SJSA1 (cell line): ENCODE data around the gene SYNGR2. TPM values are rescaled to one million over a fixed set of nuclear protein-coding genes. Genes with fewer than 3 reads are reported as not detected.
"Not testable (repeated sequence)": the region's sequence is repeated elsewhere in the genome, so short reads cannot be mapped to it uniquely, and the experiment has no call there.

Source experiments
- DNase-seq, 2 experiments: peaks; one replicate each; pipeline ENCODE4 v3.0.0-alpha.2; 2015 to 2020; ENCODE audit warnings: low spot score in 2 of 2, low read depth in 1 of 2
- H3K27ac ChIP-seq: fragments of 250-450 bp; sonication (Bioruptor Pico); 2 replicates; pipeline ENCODE4 v1.5.1; 2020; ENCODE audit warnings: mild to moderate bottlenecking, moderate library complexity
- H3K27me3 ChIP-seq: fragments of 250-450 bp; sonication (Bioruptor Pico); replicated peaks from 2 replicates; pipeline ENCODE4 v1.5.1; 2020; ENCODE audit warnings: mild to moderate bottlenecking, moderate library complexity
- H3K36me3 ChIP-seq: fragments of 250-450 bp; sonication (Bioruptor Pico); 2 replicates; pipeline ENCODE4 v1.5.1; 2020; ENCODE audit warnings: mild to moderate bottlenecking
- H3K4me1 ChIP-seq: fragments of 250-450 bp; sonication (Bioruptor Pico); replicated peaks from 2 replicates; pipeline ENCODE4 v1.6.1; 2021; ENCODE audit warnings: mild to moderate bottlenecking
- H3K4me3 ChIP-seq: fragments of 250-450 bp; sonication (Bioruptor Pico); 2 replicates; pipeline ENCODE4 v1.5.1; 2020; ENCODE audit warnings: mild to moderate bottlenecking
- H3K9me3 ChIP-seq: fragments of 250-450 bp; sonication (Bioruptor Pico); replicated peaks from 2 replicates; pipeline ENCODE4 v1.5.1; 2020; ENCODE audit warnings: mild to moderate bottlenecking
- total RNA-seq: library from RNA; depleted of rRNA; stranded (reverse); fragments of >200 nt; shearing (Covaris generic); gene quantifications from 2 replicates; pipeline ENCODE4 v1.2.3, GENCODE V29; 2014

The SYNGR2 gene
- total RNA-seq, 1 experiment from 2014 or later: 25.3 TPM

DNA sequence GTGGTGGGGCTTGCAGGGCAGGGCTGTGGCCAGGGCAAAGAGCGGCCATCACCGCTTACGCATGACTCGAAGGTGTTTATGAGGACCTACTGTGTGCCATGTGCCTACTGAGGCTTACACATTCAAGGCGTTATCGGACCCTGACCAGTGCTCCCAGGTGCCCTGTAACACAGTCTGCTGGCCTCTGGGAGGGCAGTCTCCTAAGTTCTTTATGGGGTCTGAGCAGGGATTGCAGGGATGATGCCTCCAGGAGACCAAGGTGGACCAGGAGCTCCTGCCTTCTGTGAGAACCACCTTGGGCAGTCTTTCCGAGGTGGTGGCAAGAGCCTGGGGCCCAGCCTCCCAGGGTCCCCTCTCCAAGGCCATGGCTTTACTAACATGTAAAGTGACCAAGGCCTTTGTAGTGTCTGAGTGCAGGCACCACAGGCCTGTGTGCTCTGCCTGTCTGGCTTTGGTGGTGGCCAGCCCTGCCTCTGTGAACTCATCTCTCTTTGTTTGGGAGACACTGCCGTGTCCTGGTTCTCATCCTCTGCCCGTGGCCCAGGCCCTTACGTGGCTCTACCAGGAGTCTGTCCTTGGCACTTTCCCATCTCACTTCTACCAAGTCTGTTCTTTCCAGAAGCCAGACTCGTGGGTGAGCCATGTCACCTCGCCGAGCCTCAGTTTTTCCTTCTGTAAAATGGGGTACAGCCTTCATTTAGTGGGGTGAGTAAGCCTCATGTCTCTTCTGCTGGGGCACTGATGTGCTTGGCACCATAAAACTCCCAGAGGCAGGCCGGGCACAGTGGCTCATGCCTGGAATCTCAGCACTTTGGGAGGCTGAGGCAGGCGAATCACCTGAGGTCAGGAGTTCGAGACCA, 3.4 kb upstream of the SYNGR2 start:
- Histone ChIP-seq H3K36me3 (peaks cover 6% of the 10 kb centered on the region; the same call in 1 of the 2 replicates), H3K27me3 (no peaks in the 10 kb centered on the region), H3K4me3 (no peak overlapping the region), H3K27ac (no peak overlapping the region), H3K4me1 (peaks cover 23% of the 10 kb centered on the region), H3K9me3 (no peaks in the 10 kb centered on the region)
- DNase-seq: no peak

DNA sequence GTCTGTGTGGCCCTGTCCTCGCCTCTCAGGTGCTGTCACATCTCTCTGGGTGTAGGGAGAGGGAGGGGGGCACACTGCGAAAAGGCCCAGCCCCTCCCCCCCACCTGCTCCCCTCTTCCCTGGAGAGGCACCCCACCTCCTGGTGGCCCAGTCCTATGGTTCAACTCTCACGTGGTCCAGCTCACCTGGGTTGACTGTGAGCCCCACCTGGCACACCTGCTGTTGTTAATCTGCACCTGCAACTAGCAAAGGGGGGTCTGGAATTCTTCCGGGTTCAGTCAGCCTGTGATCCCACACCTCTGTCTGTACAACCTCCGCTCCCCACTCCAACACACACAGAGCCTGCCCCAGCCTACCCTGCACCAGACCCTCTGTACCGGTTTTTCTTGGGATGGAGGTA, 2.0 kb upstream of the SYNGR2 start:
- Histone ChIP-seq H3K36me3 (peaks cover 8% of the 10 kb centered on the region), H3K4me1 (peaks cover 20% of the 10 kb centered on the region), H3K9me3 (no peaks in the 10 kb centered on the region), H3K27ac (no peak overlapping the region), H3K27me3 (no peaks in the 10 kb centered on the region), H3K4me3 (no peak overlapping the region)
- DNase-seq: no peak

DNA sequence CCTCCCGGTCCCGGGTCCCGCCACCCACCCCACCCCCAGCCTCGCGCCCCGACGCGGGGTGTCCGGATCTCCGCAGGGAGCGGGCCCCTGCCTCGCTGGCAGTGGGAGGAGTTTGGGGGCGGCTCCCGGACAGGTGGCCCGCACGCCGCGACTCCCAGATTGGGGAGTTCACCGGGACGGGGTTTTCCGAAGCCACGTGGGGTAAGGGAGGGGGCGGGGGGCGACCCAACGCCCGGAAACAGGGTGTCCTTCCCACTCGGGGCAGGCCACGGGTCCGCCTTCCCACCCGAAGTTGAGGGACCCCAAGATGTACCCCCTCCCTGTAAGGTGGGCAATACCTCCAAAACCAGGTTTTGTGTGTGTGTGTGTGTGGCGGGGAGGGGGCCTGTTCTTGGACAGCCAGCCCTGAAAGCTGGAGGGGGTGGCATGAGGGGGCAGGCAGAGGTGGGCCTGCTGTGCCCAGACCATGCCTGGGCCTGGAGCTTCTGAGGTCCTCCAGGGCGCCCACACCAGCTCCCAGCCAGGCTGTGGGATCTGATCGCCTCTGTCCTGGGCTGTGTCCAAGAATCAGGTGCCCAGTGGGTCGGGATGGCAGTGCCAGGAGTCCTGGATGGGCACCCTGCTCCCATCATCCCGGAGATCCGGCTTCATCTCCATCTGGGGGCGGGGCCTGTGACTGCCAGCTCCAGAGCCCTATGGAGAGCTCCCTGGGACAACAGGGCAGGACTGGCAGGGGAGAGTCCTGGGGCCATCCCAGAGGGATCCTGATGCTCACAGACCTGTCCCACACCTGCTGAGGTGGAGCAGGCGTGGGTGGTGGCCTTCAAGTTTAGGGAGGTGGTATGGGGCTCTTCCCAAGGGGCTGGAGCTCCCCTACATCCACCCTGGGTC, 767 bp downstream of the SYNGR2 start:
- H3K9me3 ChIP-seq: no peaks in the 10 kb centered on the region
- H3K4me3 ChIP-seq: peak overlapping the region; percentile 80
- H3K4me1 ChIP-seq: peaks cover 38% of the 10 kb centered on the region
- no peaks in the 10 kb centered on the region for H3K27me3 ChIP-seq
- H3K27ac ChIP-seq: no peak overlapping the region
- peaks cover 32% of the 10 kb centered on the region for H3K36me3 ChIP-seq
- DNase-seq: peak; percentile 74 to 78

DNA sequence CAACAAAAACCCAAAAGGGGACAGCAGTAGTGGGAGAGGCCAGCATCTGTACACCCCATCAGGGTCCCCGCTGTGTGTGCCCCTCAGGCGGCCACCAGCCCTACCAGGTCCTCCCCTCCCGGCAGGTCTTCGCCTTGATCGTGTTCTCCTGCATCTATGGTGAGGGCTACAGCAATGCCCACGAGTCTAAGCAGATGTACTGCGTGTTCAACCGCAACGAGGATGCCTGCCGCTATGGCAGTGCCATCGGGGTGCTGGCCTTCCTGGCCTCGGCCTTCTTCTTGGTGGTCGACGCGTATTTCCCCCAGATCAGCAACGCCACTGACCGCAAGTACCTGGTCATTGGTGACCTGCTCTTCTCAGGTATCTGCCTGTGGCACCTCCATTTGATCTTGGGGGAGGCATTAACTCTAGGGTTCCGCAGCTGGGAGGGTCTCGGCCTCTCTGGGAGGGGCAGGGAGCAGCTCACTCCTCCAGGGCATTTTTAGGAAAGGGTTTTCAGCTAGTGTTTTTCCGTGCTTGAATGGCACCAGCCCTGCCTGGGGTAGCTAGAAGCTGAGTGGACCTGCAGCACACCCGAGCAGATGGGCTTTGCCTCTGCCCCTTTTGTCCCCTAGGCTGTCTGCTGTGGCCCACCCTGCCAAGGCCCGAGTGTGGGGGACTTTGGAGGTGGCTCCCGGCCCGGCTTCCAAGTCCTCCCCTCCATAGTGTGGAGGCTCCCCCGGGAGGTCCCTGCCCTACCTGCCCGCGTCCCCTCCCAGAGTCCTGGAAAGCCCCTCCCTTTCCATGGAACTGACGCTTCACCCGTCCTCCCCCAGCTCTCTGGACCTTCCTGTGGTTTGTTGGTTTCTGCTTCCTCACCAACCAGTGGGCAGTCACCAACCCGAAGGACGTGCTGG, 2.6 kb downstream of the SYNGR2 start:
- Histone ChIP-seq H3K36me3 (peaks cover 50% of the 10 kb centered on the region), H3K4me3 (no peak overlapping the region), H3K9me3 (no peaks in the 10 kb centered on the region), H3K27me3 (no peaks in the 10 kb centered on the region), H3K4me1 (peaks cover 38% of the 10 kb centered on the region), H3K27ac (no peak overlapping the region)
- peak in 1 of 2 experiments; percentile 55 for DNase-seq

DNA sequence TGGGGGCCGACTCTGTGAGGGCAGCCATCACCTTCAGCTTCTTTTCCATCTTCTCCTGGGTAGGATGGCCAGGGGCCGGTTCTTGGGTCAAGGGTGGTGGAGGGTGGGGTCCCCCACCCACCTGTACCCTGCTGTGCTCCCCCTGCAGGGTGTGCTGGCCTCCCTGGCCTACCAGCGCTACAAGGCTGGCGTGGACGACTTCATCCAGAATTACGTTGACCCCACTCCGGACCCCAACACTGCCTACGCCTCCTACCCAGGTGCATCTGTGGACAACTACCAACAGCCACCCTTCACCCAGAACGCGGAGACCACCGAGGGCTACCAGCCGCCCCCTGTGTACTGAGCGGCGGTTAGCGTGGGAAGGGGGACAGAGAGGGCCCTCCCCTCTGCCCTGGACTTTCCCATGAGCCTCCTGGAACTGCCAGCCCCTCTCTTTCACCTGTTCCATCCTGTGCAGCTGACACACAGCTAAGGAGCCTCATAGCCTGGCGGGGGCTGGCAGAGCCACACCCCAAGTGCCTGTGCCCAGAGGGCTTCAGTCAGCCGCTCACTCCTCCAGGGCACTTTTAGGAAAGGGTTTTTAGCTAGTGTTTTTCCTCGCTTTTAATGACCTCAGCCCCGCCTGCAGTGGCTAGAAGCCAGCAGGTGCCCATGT, 3.3 kb downstream of the SYNGR2 start:
- Histone ChIP-seq H3K27ac (peak overlapping the region; percentile 41; the same call in 1 of the 2 replicates), H3K36me3 (peaks cover 58% of the 10 kb centered on the region), H3K4me1 (peaks cover 38% of the 10 kb centered on the region)
- not testable (repeated sequence) for H3K9me3 ChIP-seq, H3K4me3 ChIP-seq, DNase-seq, H3K27me3 ChIP-seq

DNA sequence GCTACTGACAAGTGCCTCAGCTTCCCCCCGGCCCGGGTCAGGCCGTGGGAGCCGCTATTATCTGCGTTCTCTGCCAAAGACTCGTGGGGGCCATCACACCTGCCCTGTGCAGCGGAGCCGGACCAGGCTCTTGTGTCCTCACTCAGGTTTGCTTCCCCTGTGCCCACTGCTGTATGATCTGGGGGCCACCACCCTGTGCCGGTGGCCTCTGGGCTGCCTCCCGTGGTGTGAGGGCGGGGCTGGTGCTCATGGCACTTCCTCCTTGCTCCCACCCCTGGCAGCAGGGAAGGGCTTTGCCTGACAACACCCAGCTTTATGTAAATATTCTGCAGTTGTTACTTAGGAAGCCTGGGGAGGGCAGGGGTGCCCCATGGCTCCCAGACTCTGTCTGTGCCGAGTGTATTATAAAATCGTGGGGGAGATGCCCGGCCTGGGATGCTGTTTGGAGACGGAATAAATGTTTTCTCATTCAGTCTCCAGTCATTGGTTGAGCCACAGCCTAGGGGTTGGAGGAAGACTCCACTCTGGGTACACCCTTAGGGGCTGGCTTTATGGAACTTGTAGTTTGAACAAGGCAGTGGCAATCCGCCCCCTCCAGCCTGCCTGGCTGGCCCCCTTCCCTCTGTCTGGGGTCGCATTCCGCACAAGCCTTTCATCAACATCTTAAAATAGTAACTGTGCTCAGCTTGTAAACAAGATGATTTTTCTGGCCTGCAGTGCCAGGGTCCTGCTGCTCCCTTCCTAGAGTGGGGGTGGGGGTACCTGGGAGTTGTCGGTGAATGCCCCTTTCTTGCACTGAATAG, 4.1 kb downstream of the SYNGR2 start:
- H3K4me3 ChIP-seq: no peak overlapping the region
- H3K27me3 ChIP-seq: no peaks in the 10 kb centered on the region
- H3K36me3 ChIP-seq: peaks cover 65% of the 10 kb centered on the region
- H3K4me1 ChIP-seq: peaks cover 38% of the 10 kb centered on the region
- no peaks in the 10 kb centered on the region for H3K9me3 ChIP-seq
- peak in 1 of 2 experiments; percentile 66 for DNase-seq
- peak overlapping the region; percentile 41 for H3K27ac ChIP-seq

DNA sequence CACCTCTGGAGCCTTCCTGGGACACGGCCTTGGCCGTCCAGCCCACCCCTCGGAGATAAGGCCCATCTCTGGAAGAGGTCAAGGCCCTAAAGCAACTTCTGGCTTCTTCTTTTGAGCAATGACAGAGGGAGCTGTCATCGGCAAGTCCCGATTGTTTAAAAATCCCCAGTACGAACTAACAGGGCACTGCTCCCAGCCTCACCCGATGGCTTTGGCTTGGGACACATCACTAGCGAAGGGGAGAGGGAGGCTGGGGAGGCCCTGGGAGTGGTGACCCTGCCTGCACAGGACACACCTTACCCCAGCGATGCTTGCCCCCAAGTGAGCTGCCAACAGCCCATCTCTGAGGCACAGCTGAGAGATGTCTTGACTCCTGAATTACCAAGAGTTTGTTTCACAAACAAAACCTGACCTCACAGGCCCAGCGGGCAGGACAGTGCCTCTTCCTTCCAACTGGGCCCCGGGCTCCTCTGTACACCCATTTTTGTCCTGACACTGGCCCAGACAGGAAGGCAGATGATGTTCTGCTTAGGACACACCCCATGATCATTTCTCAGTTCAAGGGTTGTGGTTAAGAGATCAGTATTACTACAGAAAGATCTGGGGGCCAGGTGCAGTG, 4.8 kb downstream of the SYNGR2 start:
- no peaks in the 10 kb centered on the region for H3K9me3 ChIP-seq
- peaks cover 35% of the 10 kb centered on the region for H3K4me1 ChIP-seq
- no peak overlapping the region for H3K4me3 ChIP-seq
- H3K27me3 ChIP-seq: no peaks in the 10 kb centered on the region
- DNase-seq: no peak
- peak overlapping the region; percentile 41 for H3K27ac ChIP-seq
- peaks cover 71% of the 10 kb centered on the region for H3K36me3 ChIP-seq

DNA sequence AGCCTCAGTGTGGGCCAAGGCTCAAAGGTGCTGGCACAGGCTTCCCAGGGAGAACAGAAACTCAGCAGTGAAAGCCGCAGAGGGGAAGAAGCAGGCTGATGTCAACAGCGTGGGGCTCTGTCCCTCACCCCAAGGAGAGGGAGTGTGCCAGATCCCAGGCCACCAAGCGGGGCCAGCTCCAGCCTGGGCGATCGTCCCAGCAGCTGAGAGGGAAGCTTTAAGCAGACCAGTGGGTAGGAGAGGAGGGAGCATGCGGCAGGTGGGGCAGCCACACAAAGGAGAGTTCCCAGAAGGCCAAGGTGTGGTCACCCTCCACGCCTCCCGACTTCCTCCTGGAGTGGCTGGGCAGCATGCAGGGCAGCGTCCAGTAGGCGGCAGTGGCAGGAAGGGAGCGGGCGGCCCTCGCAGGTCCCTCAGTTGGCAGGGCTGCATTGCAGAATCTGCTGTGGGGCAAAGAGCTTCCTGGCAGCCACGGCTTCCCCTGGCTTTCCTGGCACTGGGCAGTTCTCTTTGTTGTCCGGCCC, 6.0 kb downstream of the SYNGR2 start:
- H3K36me3 ChIP-seq: peaks cover 81% of the 10 kb centered on the region
- no peaks in the 10 kb centered on the region for H3K9me3 ChIP-seq
- no peak overlapping the region for H3K27ac ChIP-seq
- DNase-seq: no peak
- peaks cover 36% of the 10 kb centered on the region for H3K4me1 ChIP-seq
- no peaks in the 10 kb centered on the region for H3K27me3 ChIP-seq
- H3K4me3 ChIP-seq: no peak overlapping the region

DNA sequence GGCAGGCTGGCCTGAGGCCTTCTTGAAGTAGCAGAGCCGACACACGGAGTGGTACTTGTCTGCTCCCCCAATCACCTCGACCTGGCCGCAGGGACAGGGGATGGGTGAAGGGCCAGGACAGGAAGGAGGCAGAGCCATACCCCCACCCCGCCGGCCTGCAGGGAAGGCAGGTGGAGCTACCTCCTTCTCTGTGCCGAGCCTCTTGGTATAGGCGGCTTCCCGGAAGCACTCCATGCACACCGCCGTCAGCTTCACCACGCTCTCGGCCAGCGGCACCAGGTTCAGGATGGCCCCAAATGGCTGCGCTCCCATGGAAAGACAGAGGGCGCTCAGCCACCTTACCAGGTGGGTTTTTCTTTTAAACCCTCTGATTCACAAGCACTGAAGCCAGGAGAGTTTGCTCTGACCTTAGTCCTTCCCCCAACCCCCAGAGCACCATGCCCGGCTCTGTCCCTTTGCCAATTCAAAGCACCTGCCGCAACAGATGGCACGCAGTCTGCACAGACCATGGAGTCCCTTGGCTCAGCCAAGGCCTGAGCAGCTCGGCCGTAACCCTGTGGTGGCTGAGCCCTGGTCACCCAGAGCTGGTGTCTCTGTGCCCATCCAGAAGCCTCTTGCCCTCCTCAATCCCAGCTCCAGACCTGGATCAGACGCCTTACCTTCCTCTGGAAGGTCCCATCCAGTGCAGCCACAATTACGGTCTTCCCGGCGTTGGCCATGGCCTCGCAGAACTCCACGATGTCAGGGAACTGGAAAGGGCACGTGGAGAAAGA, 6.7 kb downstream of the SYNGR2 start:
- H3K27ac ChIP-seq: no peak overlapping the region
- H3K9me3 ChIP-seq: no peaks in the 10 kb centered on the region
- peaks cover 38% of the 10 kb centered on the region for H3K4me1 ChIP-seq
- H3K27me3 ChIP-seq: no peaks in the 10 kb centered on the region
- no peak for DNase-seq
- H3K4me3 ChIP-seq: no peak overlapping the region
- H3K36me3 ChIP-seq: peaks cover 81% of the 10 kb centered on the region

DNA sequence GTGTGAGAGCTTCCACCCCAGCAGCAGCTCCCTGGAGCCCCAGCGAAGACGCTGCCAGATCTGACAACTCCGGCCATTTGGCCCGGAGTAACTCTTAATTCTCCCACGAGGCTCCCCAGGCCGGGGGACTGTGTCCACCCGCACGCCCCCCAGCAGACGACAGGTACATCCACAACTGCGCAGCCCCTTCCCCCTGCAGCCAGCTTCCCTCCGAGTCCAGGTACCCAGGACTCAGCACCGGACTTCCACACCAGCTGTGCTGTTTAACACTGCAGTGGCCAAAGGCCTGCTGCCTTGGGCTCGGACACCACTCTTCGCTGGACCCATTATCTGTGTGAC, 7.2 kb downstream of the SYNGR2 start:
- no peak overlapping the region for H3K4me3 ChIP-seq
- no peaks in the 10 kb centered on the region for H3K27me3 ChIP-seq
- H3K9me3 ChIP-seq: no peaks in the 10 kb centered on the region
- peaks cover 82% of the 10 kb centered on the region for H3K36me3 ChIP-seq
- H3K27ac ChIP-seq: no peak overlapping the region
- no peak for DNase-seq
- H3K4me1 ChIP-seq: peaks cover 41% of the 10 kb centered on the region

DNA sequence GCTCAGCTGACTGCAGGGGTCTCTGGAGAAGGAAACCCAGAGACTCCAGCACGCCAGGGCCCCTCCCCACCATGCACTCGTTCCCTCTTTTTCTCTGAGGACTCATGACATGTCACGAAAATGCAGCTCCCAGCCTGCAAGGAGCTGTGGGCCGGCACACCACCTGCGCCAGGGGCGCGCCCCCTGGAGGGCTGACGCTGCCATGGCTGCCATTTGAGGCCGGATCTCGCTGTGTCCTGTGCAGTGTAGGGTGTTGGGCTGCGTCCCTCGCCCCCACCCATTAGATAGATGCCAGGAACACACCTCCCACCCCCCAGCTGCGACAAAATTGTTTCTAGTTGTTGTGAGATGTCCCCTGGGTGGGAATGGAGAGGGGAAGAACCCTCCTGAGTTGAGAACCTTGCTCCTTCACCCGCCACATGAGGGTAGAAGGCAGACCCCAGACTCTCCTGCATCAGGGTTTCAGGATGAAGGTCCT, 8.2 kb downstream of the SYNGR2 start:
- DNase-seq: no peak
- H3K9me3 ChIP-seq: no peaks in the 10 kb centered on the region
- no peak overlapping the region for H3K27ac ChIP-seq
- peaks cover 51% of the 10 kb centered on the region for H3K4me1 ChIP-seq
- peaks cover 89% of the 10 kb centered on the region for H3K36me3 ChIP-seq
- H3K27me3 ChIP-seq: no peaks in the 10 kb centered on the region
- no peak overlapping the region for H3K4me3 ChIP-seq
